A673 (cell line): Measurements from ENCODE around the gene NPIPA3. TPM values are rescaled to one million over a fixed set of nuclear protein-coding genes. Genes with fewer than 3 reads are reported as not detected.
"Not testable (repeated sequence)": the region's sequence is repeated elsewhere in the genome, so short reads cannot be mapped to it uniquely, and the experiment has no call there.

Source experiments
- BruUV-seq: library from RNA; stranded (reverse); fragments of 400-500 nt; replicated peaks from 2 replicates; lab custom pipeline; 2021; lab: Mats Ljungman, UMichigan
- CTCF ChIA-PET: fragments of 300-600 bp; sonication (Branson Sonifier 250); formaldehyde crosslinking; loops from one replicate; lab custom pipeline; 2022; ENCODE audit warnings: antibody characterized with exemption; lab: Charles Lee
- POLR2A ChIA-PET: fragments of 300-600 bp; sonication (Branson Sonifier 250); formaldehyde crosslinking; loops from one replicate; lab custom pipeline; 2022; ENCODE audit warnings: antibody characterized with exemption; ENCODE audit not compliant: low non-redundant PET; lab: Charles Lee
- DNase-seq: peaks from one replicate; pipeline ENCODE4 v3.0.0-alpha.2; 2015; ENCODE audit warnings: low spot score
- H3K27ac ChIP-seq: fragments of 200-600 bp; sonication (generic); 2 replicates; pipeline ENCODE4 v1.5.1; 2016; ENCODE audit warnings: mixed run types, low read depth, mild to moderate bottlenecking, mixed read lengths, antibody characterized with exemption, low read length; ENCODE audit not compliant: poor library complexity, severe bottlenecking
- H3K27me3 ChIP-seq: fragments of 200-600 bp; sonication (generic); replicated peaks from 2 replicates; pipeline ENCODE4 v1.6.1; 2017; ENCODE audit warnings: mixed run types, low read depth, mild to moderate bottlenecking, mixed read lengths, antibody characterized with exemption, low read length; ENCODE audit not compliant: insufficient read depth, poor library complexity
- H3K36me3 ChIP-seq: fragments of 200-600 bp; sonication (generic); 2 replicates; pipeline ENCODE4 v1.6.1; 2016; ENCODE audit warnings: mixed run types, mild to moderate bottlenecking, mixed read lengths, antibody characterized with exemption, low read length; ENCODE audit not compliant: insufficient read depth, poor library complexity, severe bottlenecking
- H3K4me1 ChIP-seq: fragments of 200-600 bp; sonication (generic); 2 replicates; pipeline ENCODE4 v1.6.1; 2017; ENCODE audit warnings: mixed run types, mild to moderate bottlenecking, mixed read lengths, antibody characterized with exemption, low read length; ENCODE audit not compliant: insufficient read depth, poor library complexity, severe bottlenecking
- H3K4me3 ChIP-seq: fragments of 200-600 bp; sonication (generic); 2 replicates; pipeline ENCODE4 v1.5.1; 2016; ENCODE audit warnings: low read depth, mixed run types, mild to moderate bottlenecking, mixed read lengths, low read length; ENCODE audit not compliant: poor library complexity, severe bottlenecking
- H3K9me3 ChIP-seq: fragments of 200-600 bp; sonication (generic); 2 replicates; pipeline ENCODE4 v1.6.1; 2016; ENCODE audit warnings: mixed run types, low read depth, mild to moderate bottlenecking, mixed read lengths, antibody characterized with exemption, low read length; ENCODE audit not compliant: poor library complexity, severe bottlenecking
- intact Hi-C: fragments of 100-400 bp; cut with micrococcal nuclease; formaldehyde crosslinking; loops from one replicate; pipeline ENCODE4 v1.10.0; 2022; ENCODE audit not compliant: unreplicated experiment
- total RNA-seq: library from RNA; stranded (reverse); gene quantifications from 2 replicates; pipeline ENCODE4 v1.2.3, GENCODE V29; 2021

The NPIPA3 gene
- total RNA-seq, 1 experiment from 2014 or later = 6.7 TPM

DNA sequence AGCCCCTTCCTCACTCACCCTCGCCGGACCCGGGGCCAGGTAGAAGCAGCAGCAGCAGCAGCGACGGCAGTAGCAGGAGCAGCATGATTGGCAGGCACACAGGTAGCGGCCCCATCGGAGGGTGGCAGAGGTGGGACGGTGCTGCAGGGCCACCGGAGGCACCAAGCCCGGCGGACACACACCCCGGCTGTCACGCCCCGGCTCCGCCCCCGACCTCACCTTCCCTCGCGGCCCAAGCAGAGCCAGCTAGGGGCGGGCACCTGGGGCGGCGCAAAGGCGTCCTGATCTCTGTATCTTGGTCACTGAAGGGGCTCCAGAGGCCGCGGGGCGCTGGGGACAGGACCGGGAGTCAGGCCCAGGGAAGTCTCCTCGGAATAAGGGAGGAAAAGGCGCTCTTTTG is 30.0 kb downstream of the NPIPA3 start:
- intact Hi-C loops, CTCF ChIA-PET, POLR2A ChIA-PET: not testable (repeated sequence)

DNA sequence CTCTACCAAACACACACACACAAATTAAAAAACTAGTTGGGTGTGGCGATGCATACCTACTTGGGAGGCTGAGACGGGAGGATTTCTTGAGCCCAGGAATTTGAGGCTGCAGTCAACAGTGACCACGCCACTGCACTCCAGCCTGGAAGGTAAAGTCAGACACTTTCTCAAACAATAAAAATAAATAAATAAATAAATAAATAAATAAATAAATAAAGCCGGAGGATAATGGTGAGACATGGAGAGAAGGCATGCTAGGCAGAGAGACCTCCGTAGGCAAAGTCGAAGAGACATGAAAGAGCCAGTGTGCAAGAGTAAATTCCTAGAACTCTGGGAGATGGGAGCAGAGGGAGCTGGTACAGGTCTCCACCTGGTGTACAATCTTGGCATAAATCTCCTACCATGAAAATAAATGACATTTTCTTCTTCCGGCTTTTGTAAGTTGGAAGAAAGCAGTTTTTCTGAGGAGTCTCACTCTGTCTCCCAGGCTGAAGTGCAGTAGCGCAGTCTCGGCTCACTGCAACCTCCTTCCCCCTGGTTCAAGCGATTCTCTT is 37.7 kb downstream of the NPIPA3 start:
- intact Hi-C loops, H3K36me3 ChIP-seq, H3K4me1 ChIP-seq, CTCF ChIA-PET, H3K4me3 ChIP-seq, BruUV-seq, H3K27me3 ChIP-seq, H3K27ac ChIP-seq, POLR2A ChIA-PET, H3K9me3 ChIP-seq, DNase-seq: not testable (repeated sequence)

More for the DNA sequence above, 30.0 kb downstream of the NPIPA3 start:
- not testable (repeated sequence) for BruUV-seq, H3K36me3 ChIP-seq, H3K9me3 ChIP-seq, H3K4me1 ChIP-seq, DNase-seq, H3K4me3 ChIP-seq, H3K27ac ChIP-seq, H3K27me3 ChIP-seq

DNA sequence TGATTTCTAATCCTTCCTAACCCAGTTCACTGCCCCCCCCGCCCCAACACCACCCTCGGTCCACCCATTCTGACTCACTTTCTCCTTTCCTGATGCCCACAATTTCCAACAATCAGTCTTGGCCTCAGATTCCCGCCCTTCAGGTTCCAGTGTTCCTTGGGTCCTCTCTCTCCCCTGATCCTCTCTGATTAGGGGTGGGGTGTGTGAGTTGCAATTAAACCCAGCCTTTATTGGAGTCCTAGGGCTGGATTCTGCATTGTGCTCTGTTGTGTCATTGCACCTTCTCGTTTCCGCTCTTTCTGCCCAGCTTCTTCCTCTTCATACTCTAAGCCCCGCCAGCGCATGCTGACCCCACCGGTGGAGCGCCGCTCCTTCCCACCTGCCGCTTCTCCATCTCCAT is 38.6 kb downstream of the NPIPA3 start:
- H3K4me1 ChIP-seq, POLR2A ChIA-PET, BruUV-seq, H3K36me3 ChIP-seq, intact Hi-C loops, H3K9me3 ChIP-seq, DNase-seq, CTCF ChIA-PET, H3K4me3 ChIP-seq, H3K27ac ChIP-seq, H3K27me3 ChIP-seq: not testable (repeated sequence)

- intact Hi-C loops, H3K27ac ChIP-seq, DNase-seq, H3K4me3 ChIP-seq, BruUV-seq, POLR2A ChIA-PET, H3K27me3 ChIP-seq, CTCF ChIA-PET, H3K4me1 ChIP-seq, H3K36me3 ChIP-seq, H3K9me3 ChIP-seq: not testable (repeated sequence)
Observed at GRCh38 chr16:14742273-14743128, 39.3 kb downstream of the NPIPA3 start, which contains the start of gene NPIPA2. Gene NPIPA2, plus strand, starts transcription at chr16:14742533. Its CDS starts 5,533 bp downstream, at chr16:14748066.

- DNase-seq, H3K36me3 ChIP-seq, intact Hi-C loops, H3K9me3 ChIP-seq, H3K4me3 ChIP-seq, H3K27ac ChIP-seq, CTCF ChIA-PET, POLR2A ChIA-PET, BruUV-seq, H3K27me3 ChIP-seq, H3K4me1 ChIP-seq: not testable (repeated sequence)
Observed at GRCh38 chr16:14773654-14774053, 70.4 kb downstream of the NPIPA3 start.

DNA sequence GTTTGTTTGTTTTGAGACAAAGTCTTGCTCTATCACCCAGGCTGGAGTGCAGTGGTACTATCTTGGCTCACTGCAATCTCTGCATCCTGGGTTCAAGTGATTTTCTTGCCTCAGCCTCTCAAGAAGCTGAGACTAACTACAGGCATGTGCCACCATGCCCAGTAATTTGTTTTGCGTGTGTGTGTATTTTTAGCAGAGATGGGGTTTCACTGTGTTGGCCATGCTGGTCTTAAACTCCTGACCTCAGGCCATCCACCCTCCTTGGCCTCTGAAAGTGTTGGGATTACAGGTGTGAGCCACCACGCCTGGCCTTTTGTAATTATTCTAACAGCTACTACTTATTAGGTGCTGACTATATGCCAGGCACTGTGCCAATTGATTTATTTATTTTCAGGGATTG is 72.4 kb downstream of the NPIPA3 start:
- H3K27ac ChIP-seq, H3K9me3 ChIP-seq, H3K4me3 ChIP-seq, DNase-seq, intact Hi-C loops, H3K4me1 ChIP-seq, H3K36me3 ChIP-seq, POLR2A ChIA-PET, BruUV-seq, CTCF ChIA-PET, H3K27me3 ChIP-seq: not testable (repeated sequence)
